NCI-H146 treated with DMSO at 0.1 percent for 48 hours (cell line): ENCODE data around the gene PDE8A.

Experiments used
- DNase-seq: peaks from one replicate; lab custom pipeline; 2025; ENCODE audit not compliant: unreplicated experiment; lab: John Stamatoyannopoulos, UW

The PDE8A gene

DNA sequence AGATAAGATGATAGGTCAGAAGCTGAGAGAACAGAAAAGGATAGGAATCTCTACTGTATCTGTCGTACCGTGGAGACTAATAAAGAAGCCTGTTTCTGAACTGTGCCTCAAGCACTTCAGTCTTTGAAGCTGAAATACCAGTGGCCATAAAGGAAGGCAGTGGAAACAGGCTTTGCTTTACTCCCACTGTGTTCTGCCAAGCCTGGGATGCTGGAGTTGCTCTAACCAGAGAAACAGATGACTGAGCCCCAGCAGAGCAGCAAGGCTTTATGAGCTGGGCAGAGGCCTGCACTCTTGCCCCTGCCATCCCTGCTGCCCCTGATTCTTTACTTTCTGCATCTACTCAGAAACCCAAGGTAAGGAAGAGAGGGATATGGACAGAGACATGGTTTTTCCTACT is 89.4 kb downstream of the PDE8A start:
- no peak for DNase-seq

- no peak for DNase-seq
These were observed 89.8 kb downstream of the PDE8A start for GRCh38 chr15:85071504-85071903.

DNA sequence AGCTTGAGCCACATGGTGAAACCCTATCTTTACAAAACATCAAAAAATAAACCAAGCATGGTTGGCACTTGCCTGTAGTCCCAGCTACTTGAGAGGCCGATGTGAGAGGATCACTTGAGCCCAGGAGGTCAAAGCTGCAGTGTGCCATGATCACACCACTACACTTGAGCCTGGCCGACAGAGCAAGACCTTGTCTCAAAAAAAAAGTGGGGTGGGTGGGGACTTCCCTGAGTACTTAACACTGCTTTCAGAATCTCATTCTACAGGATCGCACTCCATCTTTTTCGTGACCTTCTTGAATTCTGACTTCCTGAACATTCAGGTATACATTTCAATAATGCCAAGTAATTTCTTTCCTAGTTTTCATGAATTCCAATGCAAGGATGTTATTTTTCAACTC is 91.3 kb downstream of the PDE8A start:
- no peak for DNase-seq

GRCh38 chr15:85073556-85074194 is 92.0 kb downstream of the PDE8A start:
- no peak for DNase-seq

- no peak for DNase-seq
These were observed 105.2 kb downstream of the PDE8A start for GRCh38 chr15:85086855-85087254.

DNA sequence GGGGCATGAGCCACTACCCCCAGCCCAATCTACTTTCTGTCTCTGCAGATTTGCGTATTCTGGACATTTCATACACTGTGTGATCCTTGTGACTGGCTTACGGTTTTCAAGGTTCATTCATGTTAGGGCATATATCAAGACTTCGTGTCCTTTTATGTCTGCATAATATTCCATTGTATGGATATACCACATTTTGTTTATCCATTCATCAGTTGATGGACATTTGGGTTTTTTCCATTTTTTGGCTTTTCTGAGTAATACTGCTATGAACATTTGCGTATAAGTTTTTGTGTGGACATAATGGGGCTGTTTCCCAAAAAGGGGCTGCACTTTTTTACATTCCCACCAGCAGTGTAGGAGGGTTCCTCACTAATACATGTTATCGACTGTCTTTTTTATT is 106.6 kb downstream of the PDE8A start:
- DNase-seq, result no peak

GRCh38 chr15:85089929-85090597 is 108.4 kb downstream of the PDE8A start:
- DNase-seq, result no peak

- no peak for DNase-seq
These were observed 110.3 kb downstream of the PDE8A start for GRCh38 chr15:85091990-85092389.

GRCh38 chr15:85094685-85095084 is 113.0 kb downstream of the PDE8A start:
- DNase-seq, result no peak

DNA sequence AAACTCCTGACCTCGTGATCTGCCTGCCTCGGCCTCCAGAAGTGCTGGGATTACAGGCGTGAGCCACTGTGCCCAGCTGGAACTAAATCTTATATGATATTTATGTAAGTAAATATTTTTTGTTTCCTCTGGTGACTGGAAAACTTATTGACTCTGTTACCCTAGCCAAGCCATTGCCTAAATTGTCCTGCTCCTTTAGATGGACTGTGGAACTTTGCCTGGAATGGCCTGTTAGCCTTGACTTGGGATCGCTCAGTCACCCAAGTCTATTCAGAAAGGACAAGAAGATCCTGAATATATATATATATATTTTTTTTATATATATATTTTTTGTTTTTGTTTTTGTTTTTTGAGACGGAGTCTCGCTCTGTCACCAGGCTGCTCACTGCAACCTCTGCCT is 113.9 kb downstream of the PDE8A start:
- no peak for DNase-seq

DNA sequence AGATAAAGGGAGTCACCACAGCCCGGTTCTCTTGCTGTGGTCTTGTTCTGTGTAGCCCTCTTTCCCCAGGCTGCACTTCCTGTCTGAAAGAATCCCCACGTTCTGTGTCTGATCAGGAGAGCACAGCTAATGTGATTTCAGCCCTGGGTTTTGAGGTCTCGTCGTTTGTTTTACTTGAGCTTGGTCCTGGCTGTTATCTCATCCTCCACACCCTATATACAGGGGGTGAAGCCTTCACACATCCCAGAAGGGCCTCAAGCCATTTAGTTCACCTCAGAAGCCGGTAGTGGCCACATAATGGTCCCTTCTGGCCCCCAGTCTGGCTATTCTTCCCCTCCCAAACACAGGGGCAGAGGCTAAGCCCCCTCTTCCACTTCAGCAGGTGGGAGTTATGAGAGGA is 115.6 kb downstream of the PDE8A start:
- DNase-seq, result no peak

DNA sequence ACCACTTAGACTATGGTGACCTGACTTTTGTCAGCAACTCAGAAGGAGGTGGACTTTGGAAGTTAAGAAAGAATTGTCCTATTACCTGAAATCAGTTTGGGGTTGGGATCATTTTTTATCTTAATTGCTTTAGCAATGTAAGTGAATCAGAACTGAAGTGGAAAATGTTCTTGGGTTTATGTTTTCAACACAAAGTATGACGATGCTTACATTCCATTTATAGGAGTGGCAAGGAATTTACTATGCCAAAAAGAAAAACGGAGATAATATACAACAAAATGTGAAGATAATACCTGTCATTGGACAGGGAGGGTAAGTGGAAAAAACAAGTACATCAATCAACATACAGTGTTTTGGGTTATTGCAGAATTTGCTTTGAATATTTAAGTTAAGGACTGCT is 116.1 kb downstream of the PDE8A start:
- no peak for DNase-seq

DNA sequence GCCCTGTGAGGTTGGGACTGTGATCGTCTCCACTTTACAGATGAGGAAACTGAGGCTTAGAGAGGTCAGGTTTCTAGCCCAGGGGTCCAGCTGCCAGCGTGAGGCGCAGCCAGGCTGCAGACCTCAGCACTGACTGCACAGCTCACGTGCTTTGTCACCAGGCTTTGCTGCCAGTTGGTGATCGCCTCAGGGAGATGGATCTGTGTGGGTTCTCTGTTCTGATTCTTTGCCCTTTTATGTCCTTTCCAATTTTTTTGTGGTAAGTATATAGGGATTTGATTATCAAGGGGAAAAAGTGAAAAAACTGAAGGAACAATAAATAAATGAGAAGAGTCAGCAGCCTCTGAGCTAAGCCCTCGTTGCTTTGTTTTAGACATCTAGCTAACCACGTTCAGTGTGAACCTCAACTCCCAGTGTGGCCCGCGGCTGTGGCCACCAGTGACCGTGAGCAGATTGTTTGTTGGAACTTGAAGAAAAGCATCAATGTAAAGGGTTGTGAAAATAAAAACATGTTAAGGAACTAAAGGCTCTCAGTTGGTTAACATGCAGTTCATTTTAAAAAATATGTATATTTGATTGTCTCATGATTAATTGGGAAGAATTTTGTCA is 117.6 kb downstream of the PDE8A start:
- DNase-seq, result no peak

DNA sequence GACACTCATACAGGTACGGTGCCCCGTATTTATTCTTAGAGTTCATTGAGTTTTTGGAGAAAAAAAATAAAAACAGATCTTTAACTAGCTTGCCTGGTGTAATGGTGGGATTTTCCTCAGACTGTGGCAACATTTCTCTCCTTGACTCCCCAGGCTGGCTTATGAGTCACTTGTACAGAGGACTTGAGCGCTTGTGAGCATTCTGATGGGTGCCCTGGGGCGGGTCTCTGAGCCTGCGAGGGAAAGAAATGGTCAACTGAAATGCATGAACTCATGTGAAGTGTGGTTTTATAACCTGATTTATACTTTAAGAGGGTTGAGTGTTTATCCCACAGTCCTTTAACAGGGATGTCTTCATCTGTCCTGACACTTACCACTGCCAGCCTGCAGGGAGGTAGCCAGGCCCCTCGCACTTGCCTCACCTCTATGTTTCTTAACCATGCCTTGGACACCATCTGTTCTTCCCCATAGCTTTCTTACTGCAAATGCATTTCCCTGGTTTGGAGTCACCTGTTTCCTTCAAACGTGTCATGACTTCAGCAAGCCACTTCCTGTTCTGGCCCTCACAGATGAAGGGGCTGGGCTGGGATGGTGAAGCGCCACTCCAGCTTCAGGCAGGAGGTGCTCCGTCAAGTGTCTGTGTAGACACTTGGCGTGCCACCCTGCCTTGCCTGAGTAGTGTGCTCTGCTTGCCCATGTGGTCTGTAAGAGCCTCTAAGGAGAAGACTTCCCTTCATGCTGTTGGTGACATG is 118.7 kb downstream of the PDE8A start:
- no peak for DNase-seq

GRCh38 chr15:85104584-85104983 is 122.9 kb downstream of the PDE8A start:
- DNase-seq, result no peak

DNA sequence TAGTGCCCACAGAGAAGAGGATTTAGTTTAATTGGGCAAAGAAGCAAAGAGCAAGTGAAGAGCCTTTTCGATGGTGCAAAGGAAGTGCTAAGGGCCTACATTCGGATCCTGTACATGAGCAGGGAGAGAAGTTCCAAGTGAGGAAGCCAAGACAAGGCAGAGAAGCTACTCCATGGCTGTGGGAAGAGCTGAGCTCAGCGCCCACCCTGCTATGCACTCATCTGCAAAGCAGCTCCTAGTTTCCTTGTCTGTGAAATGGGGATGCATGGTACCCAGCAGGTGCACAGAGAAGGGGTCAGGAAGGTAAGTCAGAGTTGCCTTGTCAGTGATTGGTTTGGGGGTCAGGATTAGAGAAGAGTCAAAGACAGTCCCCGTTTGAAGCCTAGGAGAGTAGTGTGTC is 126.5 kb downstream of the PDE8A start:
- no peak for DNase-seq

DNA sequence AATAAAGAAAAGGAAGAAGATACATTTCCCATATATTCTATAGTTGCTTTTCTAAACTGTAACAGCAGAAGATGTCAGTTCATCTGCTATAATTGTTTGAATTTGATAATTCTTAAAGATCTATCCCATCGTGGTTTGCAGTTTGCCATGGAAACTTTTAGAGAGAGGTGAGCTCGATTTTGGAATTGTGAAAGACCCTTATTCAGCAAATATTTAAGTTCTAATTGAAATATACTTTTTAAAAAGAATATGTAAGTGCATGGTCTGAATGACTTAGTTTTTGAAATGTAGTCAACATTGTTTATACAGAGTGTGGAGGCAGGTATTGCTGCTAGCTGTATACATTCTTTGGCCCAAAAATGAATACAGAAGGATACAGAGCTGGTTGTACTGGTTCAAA is 127.7 kb downstream of the PDE8A start:
- DNase-seq, result no peak

GRCh38 chr15:85112997-85113396 is 131.3 kb downstream of the PDE8A start:
- DNase-seq, result no peak

DNA sequence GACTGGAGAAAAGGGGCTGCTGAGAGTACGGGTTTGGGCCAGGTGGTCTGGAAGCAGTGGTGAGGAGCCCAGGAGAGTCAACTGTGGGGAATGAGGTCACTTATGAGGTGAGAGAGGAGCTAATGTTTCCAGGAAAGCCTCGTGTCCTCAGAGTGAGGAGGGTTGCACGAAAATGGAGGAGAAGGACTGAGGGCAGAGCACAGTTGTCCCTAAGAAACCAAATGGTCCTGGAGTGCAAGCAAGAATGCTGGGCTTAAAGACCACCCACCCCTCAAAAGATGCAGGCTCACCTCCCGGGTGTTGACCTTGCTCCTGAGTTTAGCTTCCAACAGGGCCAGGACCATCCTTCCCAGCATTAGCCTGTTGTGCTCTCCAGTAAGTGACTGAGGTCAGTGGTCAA is 133.2 kb downstream of the PDE8A start:
- DNase-seq, result no peak

DNA sequence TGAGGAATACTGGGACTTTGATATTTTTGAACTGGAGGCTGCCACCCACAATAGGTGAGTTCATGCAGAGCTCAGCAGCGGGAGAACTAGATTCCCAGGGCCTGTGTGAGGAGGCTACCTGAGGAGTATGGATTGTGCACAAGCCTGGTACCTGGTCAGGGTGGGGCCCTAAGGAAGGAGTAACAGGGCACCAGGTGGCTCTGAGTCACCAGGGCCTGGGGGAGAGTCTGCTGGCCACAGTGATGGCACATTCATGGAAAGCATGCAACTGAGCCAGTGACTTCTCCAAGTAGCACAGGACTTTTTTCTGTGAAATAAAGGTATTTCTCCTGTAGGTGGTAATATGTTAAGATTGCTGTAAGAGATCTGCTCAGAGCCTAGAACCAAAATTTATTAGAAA is 134.4 kb downstream of the PDE8A start:
- no peak for DNase-seq

DNA sequence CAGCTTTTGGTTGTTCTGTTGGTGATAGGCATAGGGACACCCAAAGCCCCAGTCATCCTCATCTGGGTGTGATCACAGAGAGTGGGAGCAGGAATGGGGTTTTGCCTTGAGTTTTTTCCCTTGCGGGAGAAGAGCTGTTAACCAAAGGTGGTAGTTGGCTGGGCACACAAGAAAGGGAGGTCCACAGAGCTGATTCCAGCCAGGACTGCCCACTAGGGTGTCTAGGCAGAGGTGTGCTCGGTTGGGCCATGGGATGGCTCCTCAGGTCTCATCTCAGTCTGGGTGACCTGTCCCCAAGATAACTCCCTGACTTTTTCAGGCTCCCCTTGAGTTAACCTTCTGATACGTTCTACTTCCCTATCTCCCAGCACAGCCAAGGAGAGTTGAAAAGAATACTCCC is 134.8 kb downstream of the PDE8A start:
- no peak for DNase-seq
